ENCODE measurements around the gene ADGRD2.

Gene ADGRD2

DNA sequence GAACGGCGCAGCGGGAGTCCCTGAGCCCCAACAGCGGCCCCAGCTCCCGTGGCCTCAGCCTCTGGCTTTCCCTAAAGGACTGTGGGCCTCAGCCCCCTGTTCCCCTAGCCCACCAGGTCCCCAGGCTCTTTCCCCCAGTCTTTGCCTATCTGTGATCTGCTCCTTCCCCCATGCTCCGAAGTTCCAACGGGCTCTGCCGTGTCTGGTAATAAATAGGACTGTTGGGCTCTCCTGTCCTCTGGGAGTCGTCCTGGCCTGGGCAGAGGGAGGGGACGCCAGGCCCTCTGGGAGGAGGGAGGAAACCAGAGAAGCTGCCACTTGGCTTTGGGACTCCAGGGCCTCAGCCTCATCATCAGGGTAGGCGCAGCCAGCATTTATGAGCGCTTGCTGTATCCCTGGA lies 28.1 kb downstream of the ADGRD2 start:
- DNase-seq (ENCODE audit: low read depth): no peak

DNA sequence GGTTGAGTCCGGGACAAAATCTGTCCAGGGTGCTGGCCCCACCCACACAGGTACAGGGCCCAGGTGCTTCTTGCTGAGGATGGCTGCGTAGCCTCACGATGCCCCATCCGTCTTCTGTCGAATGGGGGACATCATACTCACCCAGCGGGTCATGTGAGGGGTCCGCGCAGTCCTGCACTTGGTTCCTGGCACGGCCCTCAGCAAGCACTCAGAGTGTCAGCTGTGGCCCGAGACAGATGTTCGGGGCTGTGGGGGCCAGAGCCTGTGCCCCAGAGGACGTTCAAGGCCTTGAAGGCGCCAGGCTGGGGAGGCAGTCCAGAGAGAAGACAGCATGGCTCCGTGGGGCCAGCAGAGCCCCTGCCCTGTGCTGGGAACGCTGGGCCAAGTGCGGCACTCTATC lies 29.1 kb downstream of the ADGRD2 start:
- DNase-seq (ENCODE audit: low read depth): no peak

DNA sequence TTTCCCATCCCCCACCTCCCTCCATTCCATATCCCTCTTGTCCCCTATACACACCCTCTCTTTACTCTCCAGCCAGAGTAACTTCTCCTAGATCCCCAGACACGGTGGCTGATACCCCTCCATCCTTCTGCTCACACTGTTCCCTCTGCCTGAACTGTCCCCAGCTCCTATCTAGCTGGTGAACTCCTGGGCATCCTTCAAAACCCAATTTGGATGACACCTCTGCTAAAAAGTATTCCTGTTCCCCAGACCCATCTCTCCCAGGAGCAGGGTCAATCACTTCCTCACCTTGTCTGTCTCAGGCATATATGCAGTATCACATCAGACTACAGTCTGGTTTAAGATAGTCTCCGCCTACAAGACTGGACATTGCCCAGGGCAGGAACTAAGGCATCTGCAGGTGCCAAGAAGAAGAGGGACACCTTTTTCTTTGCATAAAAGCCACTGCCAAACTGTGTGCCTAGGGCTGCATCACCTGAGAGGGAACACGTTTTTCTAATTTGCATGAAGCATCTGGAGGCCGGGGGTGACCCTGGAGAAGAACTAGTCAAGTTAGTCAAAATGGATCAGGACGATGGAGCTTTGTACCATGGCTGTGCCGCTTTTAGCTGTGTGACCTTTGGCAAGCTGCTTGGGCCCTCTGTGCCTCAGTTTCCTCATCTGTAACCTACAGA lies 29.8 kb downstream of the ADGRD2 start:
- DNase-seq (ENCODE audit: low read depth): no peak

DNA sequence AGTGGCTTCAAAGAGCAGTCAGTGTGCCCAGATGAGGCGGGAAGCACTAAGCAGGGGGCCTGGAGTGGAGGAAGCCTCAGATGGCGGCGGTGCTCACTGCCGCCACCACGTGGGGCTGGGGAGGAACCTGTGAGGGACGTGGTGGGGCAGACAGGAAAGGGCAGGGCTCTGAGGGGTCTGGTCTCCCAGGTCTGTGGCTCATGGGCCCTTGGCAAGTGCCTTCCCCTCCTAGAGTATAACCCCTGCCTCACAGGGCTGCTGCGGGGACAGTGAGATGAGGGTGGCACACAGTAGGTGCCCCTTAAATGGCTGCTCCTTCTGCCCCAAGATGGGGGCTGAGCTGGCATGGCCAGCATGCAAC lies 30.4 kb downstream of the ADGRD2 start:
- DNase-seq (ENCODE audit: low read depth): no peak

DNA sequence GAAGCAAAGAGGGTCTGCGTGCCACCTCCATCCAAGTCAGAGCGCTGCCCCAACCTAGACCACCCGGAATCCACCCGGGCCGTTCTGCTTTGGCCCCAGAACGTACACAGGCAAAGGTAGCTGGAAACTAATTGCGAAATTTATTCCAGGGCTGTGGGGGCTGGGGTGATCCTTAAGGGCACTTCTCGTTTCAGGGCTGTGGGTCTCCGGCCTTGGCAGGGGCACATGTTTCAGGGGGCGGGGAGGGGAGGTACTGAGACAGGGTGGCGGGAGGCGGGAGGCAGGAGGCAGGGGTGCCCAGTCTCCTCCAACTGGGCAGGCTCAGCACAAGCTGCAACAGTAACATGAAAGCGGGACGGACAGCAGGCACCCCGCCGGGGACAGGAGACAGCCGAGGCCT lies 30.9 kb downstream of the ADGRD2 start:
- DNase-seq (ENCODE audit: low read depth): no peak

DNA sequence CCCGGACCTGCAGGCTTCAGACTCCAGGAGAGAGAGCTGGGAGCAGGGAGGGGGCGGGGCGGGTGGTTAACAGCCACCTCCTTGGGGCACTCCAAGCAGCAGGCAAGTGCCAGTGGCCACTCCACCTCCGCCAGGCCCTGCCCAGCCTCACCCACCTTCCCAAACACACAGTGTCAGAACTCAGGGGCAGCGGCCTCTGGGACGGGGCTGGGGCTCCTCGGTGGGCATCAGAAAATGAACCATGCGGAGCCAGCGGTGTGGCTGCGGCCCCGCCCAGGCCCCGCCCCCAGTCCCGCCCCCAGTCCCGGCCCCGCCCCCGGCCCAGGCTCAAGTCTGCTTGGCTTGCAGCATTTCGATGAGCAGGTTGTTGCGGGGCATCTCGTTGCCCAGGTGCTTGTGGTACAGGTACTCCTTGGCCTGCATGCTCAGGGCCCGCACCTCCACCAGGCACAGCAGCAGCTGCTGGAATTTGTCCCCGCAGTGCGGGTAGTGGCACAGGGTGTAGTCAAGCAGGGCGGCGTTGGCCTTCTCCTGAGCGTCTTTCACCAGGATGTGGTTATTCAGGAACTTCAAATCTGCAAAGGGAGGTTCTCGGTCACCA lies 32.3 kb downstream of the ADGRD2 start:
- DNase-seq (ENCODE audit: low read depth): no peak

DNA sequence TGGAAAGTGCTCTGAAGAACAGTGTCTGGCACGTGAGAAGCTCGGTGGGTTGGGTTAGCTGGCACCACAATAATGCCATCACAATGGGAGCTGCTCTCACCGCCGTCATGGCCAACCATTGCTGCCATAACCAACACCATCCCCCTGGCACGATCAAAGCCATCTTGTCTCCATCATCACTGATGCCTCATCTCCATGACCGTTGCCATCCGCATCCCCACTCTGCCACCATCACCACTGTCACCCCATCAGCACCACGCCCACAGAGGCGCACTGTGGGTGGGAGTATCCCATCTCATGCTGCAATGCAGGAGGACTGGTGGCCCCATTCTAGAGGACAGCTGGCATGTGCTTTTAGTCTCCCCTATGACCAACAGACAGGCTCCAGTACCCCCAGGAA lies 33.2 kb downstream of the ADGRD2 start:
- DNase-seq (ENCODE audit: low read depth): no peak

DNA sequence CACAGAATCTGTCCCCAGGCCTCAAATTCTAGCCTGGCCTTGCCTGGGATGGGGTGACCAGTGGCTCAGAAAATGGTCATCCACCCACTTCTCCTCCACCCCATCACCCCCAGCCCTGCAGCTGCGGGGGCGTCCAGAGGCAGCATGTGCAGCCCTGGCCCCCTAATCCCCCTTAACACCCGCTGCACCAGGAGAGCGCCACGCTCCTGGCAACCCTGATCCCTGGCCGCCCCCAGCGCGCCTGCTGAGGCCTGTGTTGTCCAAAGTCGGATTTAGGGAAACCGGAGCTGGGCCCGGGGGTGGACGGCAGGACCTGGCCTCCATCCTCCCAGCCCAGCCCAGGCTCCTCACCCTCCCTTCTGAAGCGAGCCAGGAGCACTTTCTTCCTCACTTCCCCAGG lies 35.0 kb downstream of the ADGRD2 start:
- DNase-seq (ENCODE audit: low read depth): no peak

DNA sequence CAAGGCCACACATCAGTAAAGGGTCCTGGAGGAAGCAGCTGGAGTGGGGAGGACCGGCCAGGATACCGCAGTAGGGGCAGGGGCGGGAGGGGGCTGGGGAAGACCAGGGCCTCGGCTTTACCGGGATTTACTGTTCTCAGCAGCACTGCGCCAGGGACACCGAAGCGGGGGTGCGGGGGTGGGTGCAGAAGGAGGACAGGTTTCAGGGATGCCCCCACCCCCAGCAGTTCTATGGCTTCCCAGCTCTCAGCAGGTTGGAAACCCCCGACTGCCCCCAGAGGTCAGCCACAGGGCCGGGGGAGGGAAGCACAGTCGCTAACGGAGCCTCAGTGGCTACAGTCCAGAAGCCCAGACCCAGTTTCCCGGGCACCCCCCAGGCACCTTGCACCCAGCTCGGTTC lies 35.7 kb downstream of the ADGRD2 start:
- DNase-seq (ENCODE audit: low read depth): no peak

DNA sequence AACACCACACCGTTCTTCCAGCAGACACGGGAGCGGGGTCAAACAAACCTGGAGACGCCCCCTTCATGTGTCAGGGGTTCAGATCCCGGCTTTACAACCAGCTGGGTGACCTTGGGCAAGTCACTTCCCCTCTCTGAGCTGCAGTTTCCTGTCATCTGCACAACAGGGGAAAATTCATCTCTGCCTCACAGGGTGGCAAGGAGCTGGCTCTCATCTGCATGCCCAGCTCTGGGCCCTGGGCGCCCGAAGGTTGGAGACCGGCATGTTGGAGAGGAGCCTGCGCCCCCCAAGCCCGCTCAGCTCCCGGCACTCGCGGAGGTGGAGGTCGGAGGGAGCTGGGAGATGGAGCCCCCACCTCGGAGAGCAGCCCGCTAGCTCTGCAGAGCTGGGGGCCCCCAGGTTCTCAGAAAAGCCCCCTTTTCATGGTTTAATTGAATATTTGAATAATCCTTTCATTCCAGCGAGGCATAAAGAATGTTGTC lies 36.6 kb downstream of the ADGRD2 start:
- no peak for DNase-seq (ENCODE audit: low read depth)

DNA sequence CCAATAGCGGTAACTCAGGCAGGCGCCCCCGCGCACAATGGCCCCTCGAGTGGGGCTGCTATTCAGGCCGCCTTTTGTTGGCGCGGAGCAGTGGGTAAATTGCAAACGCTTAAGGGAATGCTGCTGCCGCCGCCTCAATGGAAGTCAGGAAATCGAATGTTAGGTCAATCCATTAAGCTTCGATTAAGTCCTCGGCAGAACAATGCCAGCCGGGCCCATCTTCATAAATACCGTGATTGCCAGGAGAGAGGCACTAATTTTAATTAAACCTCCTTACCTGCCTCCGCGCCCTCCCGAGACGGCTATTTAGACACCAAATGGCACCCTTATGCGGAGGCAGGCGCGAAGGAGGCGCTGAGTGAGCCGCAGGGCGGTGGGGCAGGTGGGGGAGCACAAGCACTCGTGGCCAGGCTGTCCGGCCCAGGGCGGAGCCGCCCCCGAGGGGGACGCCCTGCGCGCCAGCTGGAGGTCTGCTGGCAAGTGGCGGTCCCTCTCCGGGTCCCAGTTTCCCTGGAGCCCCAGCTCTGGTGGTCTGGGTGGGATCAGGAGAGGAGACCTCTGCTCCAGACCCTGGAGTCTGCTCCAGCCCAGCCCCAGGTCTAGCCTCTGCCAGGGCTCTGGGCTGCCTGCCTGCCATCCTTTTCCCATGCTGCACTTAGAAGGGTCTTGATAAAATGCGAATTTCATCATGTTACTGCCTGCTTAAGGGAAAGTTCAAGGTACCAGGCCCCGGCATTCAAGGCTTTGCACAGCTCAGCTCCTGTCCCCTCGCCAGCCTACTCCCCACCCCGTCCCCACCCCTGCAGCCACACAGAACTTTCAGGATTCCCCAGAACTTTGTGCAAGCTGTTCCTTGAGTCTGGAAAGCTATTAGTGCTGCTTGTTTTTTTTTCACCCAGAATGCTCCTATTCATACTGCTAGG lies 37.3 kb downstream of the ADGRD2 start:
- DNase-seq (ENCODE audit: low read depth): no peak

DNA sequence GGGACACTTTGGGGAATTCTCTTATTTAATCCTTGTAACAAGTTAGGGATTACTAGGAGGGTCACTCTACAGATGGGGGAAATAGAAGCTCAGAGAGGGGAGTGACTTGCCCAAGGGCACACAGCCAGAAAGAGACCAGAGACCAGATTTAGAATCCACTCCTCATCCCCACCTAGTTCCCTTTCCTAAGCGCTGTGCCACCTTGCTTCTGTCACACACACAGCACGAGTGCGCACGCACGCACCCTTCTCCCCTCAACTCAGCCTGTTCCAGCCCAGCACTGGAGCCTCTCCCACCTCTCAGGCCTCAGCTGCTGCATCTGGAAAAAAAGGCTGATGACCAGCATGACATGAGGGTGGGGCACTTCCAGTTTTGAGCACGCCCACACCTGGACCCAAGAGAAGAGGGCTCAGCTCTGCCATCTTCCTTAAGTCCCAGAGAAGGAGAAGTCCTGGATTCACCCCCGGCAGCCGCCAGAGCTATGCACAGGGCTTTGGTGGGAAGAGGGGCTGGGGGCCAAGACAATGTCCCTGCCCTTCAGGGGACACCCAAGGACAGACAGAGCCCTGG lies 38.5 kb downstream of the ADGRD2 start:
- no peak for DNase-seq (ENCODE audit: low read depth)

DNA sequence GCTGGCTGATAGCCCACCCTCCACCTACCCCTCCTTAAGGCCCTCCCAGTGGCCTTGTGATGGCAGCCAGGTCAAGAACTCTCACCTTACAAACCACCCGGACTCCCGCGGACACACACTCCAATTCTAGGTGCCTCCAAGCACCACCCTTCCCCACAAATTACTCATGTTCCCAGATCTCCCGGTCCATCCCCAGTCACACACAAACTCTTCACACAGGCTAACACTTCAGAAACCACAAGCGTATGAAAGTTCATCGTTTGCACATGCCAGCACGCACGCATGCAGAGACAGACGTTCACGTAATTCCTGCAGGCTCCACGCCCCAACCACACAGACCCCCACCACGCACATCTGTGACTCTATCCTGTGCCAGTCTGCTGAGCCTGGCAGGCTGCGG lies 39.0 kb downstream of the ADGRD2 start:
- no peak for DNase-seq (ENCODE audit: low read depth)

DNA sequence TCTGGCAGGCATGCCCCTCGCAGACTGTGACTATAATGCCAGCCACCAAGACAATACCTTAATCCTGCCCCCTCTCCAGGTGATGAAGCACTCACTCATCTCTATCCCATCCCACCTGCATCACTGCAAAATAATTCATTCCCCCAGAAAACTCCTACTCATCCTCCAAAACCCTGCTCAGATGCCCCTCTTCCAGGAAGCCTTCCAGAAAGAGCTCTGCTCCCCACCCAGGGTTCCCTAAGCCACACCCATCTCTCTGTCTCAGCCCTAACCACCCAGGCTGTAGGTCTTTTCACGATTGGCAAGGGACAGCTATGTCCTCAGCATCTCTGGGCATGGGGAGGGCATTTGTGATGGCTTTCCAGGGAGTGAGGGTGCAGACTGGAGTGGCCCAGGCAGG lies 39.8 kb downstream of the ADGRD2 start:
- no peak for DNase-seq (ENCODE audit: low read depth)

DNA sequence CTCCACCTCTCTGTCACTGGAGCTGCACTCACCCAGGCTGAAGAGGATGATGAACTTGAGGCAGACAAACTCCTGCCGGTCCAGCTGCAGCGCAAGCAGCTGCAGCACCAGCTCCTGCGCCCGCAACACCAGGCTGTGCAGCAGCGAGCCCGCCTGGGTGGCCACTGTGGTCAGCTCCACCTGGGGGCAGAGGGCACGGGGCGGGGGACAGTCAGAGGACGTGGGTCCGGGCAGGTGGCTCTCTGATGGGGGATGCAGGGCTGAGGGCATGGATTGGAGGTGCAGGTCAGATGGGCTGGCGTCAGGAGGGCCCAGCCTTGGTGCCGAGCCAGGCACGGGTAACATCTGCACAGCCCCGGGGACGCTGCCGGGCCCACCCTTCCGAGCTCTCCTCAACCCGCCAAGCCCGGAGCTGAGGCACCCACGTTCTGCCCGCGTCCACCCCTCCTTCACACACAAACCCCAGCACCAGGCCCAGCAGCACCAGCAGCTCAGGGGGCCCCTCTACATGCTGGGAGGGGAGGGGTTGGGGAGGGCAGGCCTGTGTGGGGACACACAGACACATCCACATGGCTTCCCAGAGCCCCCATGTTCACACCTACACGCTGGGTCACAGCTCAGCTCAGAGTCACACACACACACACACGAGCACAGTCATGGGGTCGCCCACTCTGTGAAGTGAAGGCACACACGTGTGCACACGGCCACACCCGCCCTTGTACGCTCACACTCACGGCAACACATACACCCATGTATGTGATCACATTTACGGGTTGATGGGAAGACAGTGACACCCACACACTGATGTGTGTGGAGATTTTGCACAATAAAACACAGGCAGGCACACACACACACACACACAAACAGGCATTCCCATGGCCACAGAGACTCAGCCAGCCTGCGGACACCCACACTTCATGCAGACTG lies 41.1 kb downstream of the ADGRD2 start:
- DNase-seq (ENCODE audit: low read depth): no peak

DNA sequence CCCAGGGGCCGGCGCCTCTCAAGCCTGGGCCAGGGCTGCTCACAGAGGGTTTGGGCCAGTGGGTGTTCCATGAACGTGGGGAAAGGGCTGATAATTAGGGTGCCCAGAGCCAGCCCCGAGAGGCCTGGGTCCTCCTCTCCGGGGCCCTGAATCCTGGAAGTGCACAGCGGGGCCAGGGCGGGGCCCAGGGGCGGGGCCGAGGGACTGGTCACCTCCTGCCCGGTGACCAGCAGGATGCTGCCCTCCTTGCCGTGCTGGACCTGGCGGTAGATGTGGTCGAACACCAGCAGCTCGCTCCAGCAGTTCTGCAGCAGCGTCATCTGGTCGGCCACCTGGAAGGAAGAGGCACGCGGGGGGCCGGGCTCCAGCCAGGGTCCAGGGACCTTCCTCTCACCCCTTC lies 42.6 kb downstream of the ADGRD2 start:
- DNase-seq (ENCODE audit: low read depth): no peak

DNA sequence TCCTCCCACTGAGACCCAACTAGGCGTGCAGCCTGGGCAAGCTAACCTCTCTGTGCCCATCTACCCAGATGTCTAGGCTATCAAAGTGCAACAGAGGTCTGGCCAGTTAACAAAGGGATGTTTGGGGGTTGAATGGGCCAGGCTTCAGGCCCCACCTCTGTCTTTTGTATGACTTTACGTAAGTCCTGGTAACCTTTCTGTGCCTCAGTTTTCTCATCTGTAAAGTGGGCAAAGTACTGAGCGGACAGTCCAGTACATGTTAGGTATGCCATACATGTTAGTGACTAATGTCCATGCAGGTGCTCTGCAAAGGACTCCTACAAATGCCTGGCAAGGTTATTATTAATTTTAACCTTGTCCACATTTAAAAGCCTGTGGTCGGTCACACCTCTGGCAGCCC lies 43.0 kb downstream of the ADGRD2 start:
- no peak for DNase-seq (ENCODE audit: low read depth)

DNA sequence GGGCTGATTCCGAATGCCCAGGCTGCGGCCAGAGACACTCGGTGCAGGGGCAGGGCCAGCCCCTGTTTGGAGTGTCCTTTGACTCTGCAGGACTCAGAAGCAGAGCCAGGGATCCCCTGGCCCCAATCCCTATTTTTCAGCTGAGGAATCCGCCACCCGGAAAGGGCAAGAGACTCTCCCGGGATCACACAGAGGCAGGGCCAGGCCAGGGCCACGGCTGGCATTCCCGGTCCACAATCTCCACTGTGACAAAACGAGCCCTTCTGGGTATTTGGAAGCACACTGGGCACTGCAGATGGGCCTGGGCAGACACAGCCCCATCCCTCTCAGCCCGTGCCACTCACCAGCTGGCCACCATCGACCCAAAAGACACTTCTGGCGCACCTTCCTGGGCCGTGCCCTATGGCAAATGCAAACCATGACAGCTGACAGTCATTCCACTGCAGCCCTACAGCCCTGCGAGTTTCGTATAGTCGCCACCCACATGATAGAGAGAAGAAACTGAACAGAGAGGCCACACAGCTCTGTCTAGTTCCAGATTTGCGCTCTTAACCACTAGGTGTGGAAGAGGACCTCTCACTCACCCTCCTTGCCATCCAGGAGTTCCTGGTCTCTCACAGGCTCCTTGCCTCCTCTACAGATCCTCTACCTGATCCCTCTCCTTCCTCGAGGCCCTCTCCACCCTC lies 43.7 kb downstream of the ADGRD2 start:
- no peak for DNase-seq (ENCODE audit: low read depth)

DNA sequence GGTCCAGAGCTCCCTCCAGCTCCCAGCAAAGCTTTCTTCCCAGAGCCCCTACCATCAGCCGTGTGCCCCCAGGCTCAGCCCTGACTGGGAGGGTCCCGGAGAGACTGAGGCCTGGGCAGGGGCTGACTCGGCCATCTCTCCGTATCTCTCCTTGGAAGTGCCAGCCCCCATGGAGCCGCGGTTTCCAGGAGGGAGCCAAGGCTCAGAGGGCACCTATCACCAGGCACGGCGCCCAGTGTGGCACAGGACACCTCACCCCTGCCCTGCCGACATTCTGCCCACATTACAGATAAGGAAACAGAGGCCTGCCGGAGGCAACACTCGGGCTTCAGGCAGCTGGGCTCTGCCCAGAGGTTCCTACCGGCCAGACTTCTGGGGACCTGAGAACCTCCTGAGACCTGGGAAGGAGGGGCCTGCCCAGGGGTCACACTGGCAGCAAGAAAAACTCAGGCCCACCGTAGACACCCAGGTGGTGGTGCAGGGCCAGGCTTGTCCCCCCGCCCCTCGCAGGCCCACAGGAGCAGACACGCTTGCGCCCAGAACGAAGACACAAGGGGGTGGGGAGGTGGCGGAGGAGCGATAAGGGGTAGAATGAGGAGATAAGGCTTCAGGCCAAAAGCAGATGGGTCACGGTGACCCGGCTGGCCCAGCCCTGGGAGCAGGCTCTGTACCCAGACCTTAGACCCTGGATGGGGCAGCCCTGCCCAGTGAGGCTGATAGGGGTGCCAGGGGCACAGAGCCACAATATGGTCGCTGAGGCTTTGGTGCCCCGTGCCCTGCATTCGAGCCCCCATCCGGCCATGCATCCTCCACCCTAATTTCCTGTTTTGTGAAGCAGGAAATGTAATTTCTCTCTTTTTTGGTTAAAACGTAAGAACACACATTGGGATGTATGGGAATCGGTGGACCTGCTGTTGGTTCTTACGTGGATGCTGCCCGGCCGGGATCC lies 45.1 kb downstream of the ADGRD2 start:
- DNase-seq (ENCODE audit: low read depth): no peak

DNA sequence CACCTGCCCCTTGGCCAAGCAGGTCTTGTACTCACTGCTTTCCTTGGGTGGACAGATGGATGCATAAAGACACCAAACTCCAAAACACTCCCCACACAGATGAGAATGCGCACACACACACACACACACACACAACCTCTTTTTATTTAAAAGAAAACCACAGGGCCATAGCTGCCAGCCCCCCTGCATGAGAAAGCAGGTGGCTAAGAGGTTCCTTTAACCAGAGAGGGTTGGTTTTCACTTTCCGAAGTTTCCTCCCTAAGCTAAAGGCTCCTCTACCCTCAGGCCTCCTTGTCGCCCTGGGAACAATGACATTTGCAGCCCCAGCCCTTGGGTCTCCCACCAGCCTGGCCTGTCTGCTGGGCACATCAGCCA lies 45.8 kb downstream of the ADGRD2 start:
- DNase-seq (ENCODE audit: low read depth): no peak
